ENCODE results near the gene ZNF860.
"Not testable (repeated sequence)": the region's sequence is repeated elsewhere in the genome, so short reads cannot be mapped to it uniquely, and the experiment has no call there.

Gene ZNF860

DNA sequence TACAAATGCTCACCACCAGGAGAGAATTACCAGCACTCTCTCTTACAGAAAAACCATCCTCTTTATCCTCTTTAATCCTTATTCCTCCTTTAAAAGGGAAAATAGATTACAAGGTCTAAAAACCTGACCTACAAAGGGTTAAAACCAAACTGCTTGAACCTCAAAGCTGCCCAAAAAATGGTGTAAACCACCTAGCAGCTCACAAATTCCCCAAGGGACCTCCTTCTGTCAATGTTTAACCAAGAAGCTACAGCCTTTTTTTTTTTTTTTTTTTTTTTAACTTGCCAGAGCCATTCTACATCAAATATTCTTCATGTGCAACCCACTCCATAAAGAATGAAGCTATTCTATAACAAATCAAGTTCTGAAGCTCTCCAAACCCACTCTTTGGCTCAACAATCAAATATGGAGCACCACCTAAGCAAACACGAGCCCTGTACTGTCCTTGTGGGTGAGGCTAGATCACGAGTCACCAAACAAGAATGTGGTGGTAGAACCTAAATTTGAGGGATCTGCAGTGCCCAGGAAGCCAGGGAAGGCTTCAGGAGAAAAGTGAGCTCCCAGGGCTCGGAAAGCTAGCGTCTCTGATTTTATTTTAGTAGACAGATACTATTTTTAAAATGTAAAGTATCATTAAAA, 20.6 kb upstream of the ZNF860 start:
- in situ Hi-C loops (cut with MboI; ENCODE audit: low sequenced_read_pairs): no loop called here

DNA sequence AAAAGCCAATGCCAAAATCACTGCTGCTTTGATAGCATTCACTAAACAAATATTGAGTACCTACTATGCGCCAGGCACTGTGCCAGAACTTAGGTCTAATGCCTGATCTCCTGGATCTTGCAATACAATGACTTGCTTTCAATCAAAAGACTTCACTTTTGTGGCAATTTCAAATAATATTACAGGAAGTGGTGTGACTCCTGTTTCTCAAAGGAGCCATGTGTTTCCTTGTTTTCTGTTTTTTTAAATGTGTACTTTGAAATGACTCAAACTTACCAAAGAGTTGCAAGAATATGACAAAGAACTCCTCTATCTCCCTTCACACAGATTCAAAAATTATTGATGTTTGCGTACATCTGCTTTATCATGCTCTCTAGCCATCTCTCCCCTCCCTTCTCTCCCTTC, 18.7 kb upstream of the ZNF860 start:
- in situ Hi-C loops (cut with MboI; ENCODE audit: low sequenced_read_pairs): no loop called here

DNA sequence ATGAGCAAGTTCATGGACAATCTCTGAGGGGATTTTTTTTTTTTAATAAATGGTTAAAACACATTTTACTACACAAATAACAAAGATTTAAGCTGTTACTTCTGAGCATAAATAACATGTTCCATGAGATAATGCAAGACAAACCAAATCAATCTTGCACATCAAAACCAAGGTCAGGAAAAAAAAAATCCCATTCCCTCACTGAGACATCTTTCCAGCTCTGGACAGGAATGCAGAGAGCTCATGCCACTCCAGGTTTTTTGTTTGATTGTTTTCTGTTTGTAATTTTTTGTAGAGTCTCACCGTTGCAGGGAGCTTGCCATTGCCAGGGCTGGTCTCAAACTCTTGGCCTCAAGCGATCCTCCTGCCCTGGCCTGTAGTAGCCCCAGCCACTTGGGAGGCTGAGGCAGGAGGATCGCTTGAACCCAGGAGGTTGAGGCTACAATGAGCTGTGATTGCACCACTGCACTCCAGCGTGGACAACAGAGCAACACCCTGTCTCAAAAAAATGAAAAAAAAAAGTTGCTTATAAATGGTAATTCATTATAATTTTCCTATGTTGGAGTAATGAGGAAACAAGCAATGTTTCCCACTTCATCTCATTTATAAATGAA, 14.5 kb upstream of the ZNF860 start:
- in situ Hi-C loops (cut with MboI; ENCODE audit: low sequenced_read_pairs): no loop called here

DNA sequence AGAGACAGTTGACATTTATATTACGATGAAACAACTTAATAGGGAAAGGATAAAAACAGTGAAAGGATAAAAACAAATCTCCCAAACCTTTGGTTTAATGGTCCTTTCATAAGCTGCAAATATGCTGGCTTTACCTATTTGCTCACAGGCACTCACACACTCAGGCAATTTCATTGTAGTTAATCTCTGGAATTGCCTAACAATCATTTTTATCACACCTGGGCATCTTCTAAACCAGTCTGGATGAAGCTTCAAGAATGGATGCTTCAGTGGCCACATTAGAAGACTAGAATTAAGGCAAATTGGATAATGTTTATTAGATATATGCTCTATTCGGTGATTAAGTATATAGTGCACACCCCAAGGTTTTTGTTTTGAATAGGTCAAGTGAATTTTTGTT, 14.0 kb upstream of the ZNF860 start:
- in situ Hi-C loops (cut with MboI; ENCODE audit: low sequenced_read_pairs): no loop called here

DNA sequence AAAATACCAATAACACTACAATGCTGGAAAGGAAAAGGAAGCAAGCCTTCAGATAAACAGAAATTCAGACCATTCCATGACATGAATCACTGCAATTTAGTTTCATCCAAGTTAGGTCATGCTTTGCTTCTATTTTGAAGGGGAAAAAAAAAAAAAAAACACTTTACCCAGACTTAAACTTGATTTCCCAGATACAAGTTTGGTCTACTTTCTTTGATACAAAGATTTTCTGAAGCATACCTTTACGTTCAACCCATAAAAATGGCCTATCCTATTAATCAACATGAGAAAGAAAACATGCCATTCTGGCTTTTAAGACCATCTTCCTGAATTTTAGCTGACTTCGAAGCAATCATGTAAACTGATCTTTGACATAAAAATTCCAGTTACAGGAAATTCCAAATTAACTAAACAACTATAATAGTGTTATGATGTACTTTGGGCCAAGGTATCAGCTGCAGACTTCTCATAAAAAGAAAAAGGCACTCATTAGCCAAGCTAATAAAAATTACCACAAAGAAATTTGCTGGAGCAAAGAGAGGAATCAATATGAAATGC, 13.1 kb upstream of the ZNF860 start:
- in situ Hi-C loops (cut with MboI; ENCODE audit: low sequenced_read_pairs): no loop called here

DNA sequence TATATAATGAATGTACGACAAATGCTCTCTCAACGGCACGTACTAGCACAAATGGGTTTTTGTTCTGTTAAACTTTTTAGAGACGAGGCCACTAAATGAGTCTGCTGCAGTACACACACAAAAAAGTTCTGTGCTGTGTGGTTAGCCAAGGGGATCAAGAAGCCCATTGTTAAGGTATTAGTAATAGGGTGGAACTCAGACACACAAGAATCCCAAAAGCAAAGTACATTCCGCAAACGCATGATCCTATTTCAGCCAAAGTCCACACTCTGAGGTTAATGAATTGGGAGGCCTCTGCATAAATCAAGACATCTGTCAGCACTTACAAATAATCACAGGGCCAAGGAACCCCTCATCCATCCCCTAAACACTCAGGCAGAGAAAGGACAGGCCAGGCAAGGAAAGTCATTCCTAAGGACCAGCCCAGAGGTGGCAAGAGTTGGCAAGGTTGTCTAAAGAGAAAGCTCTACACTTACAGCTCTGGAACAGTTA, 12.6 kb upstream of the ZNF860 start:
- in situ Hi-C loops (cut with MboI; ENCODE audit: low sequenced_read_pairs): no loop called here

DNA sequence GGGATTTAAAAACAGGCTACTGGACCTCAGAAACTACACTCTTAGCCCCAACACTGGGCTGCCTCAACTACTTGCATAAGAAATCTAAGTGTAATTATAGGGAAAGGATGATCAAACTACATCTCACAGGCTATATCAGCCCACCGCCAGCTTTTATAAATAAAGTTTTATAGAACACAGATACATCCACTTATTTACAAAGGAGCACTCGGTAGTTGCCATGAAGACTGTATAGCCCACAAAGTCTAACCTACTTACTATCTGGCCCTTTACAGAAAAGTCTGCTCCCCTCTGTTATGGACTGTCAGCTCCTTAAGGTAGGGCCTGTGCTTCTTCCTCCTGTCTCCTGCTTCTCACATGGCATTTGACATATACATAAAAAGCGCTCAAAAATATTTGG, 9.9 kb upstream of the ZNF860 start:
- in situ Hi-C loops (cut with MboI; ENCODE audit: low sequenced_read_pairs): no loop called here

DNA sequence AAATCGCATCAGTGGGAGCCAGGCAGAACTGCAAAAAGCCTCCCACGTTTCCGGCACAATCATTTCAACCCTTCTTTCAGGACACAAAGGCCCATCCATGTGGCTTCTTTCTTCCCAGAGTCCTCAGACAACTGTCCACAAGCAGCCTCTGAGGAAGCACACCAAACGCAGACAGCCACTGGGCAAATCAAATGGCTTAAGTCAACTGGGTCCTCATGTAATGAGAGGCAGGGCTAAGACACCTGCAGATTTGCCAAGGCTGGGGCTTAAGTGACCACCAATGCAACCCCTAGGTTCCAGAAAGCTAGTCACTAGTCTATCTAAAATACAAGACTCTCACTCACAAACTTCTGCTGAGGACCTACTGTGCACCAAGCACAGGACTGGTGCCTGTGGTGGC, 8.5 kb upstream of the ZNF860 start:
- in situ Hi-C loops (cut with MboI; ENCODE audit: low sequenced_read_pairs): no loop called here

DNA sequence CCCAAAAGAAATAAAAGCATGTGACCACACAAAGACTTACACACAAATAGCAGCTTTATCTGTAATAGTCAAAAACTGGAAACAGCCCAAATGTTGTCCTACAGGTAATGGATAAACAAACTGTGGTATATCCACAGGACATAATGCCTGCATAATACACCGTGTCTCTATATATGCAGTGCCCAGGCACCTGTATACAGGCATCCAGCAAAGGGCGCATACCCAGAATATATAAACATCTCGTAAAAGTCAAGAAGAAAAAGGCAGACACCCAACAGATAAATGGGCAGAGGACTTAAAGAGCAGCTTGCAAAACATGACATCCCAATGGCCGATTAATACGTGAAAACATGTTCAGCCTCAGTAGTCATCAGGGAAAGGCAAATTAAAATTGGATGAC, 7.7 kb upstream of the ZNF860 start:
- in situ Hi-C loops (cut with MboI; ENCODE audit: low sequenced_read_pairs): no loop called here

DNA sequence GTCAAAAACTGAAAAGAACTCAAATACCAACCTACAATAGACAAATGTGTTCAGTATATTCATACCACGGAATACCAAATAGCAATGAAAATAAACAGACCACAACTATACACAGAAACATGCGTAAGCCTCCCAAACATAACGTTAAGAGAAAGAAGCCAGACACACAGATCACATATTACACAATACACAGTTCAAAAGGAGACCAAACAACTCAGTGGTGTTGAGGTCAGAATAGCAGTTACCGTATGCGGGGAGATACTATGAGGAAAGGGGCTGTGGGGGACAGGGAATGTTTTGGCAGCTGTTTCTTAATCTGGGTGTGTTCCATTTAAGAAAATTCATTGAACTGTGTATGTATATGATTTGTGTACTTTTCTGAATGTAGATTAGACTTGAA, 7.1 kb upstream of the ZNF860 start:
- in situ Hi-C loops (cut with MboI; ENCODE audit: low sequenced_read_pairs): no loop called here

DNA sequence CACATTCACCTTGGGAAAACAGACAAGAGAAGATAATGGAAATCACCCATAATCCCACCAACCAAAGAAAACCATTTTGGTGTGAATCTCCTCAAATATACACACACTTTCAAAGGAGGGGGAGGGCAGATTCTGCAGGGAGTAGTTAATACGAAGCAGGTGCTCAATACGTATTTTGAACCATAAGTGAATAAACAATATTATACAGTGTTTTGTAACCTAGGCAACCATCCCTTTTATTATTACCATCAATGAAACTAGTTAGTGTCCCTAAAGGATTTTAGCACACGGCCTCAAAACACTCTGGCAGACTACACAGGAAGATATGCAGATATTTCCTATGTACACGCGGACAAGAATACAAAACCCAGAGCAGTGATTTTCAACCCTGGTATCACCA, 6.6 kb upstream of the ZNF860 start:
- in situ Hi-C loops (cut with MboI; ENCODE audit: low sequenced_read_pairs): no loop called here

DNA sequence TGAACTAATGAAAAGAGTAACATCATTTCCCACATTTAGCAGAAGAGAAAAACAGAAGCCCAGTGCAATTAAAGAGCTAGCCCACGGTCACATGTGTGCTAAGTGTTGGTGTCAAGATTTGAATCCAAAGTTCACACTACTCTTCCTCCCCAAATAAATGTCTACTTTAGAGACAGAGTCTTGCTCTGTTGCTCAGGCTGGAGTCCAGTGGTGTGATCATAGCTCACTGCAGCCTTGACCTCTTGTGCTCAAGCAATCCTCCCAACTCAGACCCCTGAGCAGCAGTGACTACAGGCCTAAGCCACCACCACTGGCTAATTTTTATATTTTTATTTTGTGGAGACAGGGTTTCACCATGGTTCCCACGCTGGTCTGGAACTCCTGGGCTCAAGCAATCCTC, 5.2 kb upstream of the ZNF860 start:
- in situ Hi-C loops (cut with MboI; ENCODE audit: low sequenced_read_pairs): no loop called here

DNA sequence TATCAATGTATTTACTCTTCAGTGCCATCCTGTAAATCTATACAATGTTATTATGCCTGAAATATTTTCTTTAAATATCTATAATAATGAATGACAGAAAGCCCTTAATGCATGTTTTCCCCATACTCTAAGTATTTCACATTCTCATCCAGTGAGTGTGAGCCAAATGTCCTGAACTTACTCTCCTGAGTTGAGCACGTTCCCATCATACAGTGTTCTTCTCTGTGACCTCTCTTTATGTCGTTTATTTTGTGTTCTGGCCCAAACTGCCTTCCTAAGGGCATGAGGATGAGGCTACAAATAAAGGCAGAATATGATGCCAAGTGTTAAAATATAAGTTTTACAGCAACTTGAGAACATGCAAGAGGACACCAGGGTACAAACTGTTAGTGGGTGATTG, 3.8 kb upstream of the ZNF860 start:
- in situ Hi-C loops (cut with MboI; ENCODE audit: low sequenced_read_pairs): no loop called here

DNA sequence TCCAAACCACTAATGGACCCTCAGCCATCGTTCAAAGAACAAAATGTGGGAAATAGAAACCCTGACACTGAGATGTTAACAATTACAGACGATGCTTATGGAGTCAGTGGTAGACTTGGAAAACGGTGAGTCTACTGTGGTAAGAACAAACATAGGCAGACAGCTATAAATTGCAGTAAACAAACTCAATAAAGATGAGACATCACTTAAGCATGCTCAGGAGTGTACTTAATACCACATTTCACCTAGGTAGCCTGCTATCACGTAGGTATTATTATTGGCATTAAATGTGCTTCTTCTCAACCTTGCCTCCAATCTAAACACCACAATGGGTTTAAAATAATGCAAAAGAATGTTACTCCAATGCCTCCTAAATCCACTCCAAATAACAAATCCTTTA, 3.0 kb upstream of the ZNF860 start:
- in situ Hi-C loops (cut with MboI; ENCODE audit: low sequenced_read_pairs): no loop called here

DNA sequence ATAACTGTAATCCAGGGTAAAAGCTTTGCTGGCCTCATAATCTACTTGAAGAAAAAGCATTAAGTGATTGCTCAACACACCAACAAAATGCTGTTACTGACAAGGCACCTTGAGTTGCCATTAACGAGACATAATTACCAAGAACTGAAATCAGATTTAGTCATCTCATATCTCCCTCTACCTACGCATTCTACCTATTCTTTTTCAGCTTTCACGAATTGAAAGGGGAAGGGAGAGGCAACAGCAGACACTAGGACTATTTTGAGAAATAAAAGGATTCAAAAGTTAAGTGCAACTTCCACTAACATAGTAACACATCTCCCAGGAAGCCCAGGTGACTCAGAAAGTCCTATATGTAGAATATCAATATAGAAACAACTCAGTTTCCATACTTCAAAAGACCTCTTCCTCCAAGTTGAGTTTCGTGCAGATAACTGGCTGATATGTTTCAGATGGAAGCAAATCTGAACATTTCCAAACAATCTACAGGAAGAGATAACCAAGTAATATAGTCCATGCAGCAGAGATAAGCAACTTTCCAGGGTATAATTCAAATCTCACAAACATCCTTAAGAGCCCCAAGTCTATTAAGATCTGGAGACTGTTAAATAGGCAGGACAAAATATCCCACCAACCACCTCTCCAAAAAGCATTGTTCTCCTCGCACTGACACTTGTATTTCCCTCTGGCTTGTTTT, 2.4 kb upstream of the ZNF860 start:
- in situ Hi-C loops (cut with MboI; ENCODE audit: low sequenced_read_pairs): no loop called here

DNA sequence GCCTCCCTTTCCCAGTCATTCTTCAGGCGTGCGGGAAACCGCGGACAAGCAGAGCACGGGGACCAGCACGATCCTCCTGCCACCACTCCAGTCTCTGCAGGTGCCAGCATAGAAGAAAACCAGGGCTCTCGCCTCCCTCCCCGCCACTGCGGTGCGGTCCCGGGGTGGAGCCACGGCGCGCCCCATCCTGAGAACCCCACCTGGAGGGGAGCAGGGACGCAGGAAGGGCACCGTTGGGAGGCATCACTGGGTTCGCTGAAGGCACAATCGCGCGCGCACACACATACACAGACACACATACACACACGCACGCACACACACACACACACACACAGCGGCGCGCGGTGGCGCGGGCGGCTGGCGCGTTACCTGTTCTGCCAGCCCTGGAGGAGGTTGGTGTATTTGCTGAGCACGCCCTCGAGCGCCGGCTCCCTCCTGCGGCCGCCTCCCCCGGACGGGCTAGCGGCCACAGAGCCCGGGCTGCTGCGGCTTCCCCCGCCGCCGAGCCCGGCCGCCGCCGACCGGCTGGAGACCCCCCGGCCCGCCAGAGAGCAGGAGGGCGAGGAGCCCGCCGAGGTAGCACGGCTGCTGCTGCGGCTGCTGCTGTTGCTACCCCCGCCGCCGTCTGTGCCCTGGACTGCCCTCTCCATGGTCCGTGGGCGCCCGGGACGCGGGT, 882 bp upstream of the ZNF860 start:
- in situ Hi-C loops (cut with MboI; ENCODE audit: low sequenced_read_pairs): no loop called here

DNA sequence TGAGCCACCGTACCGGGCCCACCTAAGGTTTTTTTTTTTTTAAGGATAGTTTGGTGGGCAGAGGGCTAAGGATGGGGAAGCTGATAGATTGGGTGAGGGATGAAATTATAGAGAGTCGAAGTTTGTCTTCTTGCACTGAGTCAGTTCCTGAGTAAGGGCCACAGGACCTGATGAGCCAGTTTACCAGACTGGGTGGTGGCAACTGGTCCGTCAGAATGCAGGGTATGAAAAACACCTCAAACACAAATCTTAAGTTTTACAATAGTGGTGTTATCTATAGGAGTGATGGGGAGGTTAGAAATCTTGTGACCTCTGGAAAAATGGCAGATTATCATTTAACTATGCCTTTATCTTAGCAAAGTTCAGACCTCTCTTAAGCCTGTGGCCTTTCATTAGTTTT, 2.8 kb downstream of the ZNF860 start:
- in situ Hi-C loops (cut with MboI; ENCODE audit: low sequenced_read_pairs): no loop called here

DNA sequence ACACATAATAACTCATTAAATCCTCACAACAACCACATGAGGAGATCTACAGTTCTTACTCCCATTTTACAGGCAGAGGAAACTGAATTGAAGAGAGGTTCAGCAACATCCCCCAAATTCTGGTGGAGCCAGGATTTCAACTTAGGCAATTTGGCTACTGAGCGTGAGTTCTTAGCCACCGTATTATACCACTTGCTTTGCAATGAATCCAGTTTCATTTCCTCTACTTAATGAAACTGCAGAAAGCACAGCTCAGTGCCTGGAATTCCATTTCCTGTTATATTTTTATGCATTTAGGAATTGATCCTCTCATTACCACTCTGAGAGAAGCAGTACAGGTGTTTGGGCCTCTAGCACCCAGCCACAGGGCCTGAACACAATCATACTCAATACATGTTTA, 4.3 kb downstream of the ZNF860 start:
- in situ Hi-C loops (cut with MboI; ENCODE audit: low sequenced_read_pairs): no loop called here

DNA sequence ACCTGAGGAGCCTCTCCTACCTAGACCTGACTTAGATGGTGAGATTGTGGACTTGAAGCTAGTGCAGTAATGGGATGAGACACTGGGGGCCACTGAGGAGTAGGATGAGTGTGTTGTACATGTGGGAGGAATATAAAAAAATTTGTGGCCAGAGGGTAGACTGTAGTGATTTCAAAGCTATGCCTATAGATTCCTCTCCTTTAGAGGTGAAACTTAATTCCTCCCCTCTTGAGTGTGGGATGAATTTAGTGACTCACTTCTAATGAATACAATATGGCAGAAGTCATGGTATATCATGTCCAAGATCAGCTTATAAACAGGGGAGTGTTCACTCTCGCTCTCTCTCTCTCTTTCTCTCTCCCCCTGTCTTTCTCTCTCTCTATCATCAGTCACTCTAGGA, 6.7 kb downstream of the ZNF860 start:
- in situ Hi-C loops (cut with MboI; ENCODE audit: low sequenced_read_pairs): no loop called here

DNA sequence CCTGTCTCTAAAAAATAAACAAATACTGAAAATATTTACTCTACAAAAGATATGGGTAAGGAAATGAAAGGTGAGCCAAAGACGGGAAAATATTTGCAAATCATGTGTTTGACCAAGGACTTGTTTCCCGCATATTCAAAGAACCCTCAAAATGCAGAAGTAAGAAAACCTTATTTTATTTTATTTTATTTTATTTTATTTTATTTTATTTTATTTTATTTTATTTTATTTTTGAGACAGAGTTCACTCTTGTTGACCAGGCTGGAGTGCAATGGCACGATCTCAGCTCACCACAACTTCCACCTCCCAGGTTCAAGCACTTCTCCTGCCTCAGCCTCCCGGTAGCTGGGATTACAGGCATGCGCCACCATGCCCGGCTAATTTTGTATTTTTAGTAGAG, 11.4 kb downstream of the ZNF860 start:
- in situ Hi-C loops (cut with MboI; ENCODE audit: low sequenced_read_pairs): not testable (repeated sequence)

DNA sequence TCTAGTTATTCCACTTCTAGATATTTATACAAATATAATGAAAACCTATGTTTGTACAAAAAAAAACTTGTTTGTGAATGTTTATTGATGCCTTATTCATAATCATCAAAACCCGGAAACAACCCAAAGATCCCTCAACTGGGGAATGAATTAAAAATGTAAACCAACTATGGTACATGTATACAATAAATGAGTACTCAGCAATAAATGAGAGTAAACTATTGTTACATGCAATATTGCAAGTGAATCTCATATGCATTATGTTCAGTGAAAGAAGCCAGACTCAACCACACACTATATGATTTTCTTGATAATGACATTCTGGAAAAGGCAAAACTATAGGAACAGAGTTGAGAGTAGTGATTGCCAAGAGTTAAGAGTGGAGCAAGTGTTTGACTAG, 12.3 kb downstream of the ZNF860 start:
- in situ Hi-C loops (cut with MboI; ENCODE audit: low sequenced_read_pairs): no loop called here

DNA sequence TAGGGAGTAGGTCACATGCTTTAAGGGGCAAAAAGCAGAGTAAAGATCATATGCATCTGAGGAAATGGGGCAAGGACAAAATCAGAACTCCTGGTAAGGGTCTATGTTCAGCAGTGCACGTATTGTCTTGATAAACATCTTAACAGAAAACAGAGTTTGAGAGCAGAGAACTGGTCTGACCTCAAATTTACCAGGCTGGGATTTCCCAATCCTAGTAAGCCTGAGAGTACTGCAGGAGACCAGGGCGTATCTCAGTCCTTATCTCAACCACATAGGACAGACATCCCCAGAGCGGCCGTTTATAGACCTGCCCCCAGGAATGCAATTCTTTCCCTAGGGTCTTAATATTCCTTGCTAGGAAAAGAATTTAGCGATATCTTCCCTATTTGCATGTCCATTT, 13.5 kb downstream of the ZNF860 start:
- in situ Hi-C loops (cut with MboI; ENCODE audit: low sequenced_read_pairs): not testable (repeated sequence)
